ENCODE results near the gene NLGN4Y.

DNA sequence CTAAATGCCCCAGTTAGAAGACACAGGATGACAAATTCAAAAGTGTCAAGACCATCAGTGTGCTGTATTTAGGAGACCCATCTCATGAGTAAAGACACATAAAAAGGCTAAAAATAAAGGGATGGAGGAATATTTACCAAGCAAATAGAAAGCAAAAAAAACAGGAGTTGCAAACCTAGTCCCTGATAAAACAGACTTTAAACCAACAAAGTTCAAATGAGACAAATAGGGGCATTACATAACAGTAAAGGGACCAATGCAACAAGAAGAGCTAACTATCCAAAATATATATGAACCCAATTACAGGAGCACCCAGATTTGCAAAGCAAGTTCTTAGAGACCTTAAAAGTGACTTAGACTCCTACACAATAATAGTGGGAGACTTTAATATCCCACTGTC is 336.1 kb downstream of the NLGN4Y start:
- TF ChIP-seq, protein P1, sequence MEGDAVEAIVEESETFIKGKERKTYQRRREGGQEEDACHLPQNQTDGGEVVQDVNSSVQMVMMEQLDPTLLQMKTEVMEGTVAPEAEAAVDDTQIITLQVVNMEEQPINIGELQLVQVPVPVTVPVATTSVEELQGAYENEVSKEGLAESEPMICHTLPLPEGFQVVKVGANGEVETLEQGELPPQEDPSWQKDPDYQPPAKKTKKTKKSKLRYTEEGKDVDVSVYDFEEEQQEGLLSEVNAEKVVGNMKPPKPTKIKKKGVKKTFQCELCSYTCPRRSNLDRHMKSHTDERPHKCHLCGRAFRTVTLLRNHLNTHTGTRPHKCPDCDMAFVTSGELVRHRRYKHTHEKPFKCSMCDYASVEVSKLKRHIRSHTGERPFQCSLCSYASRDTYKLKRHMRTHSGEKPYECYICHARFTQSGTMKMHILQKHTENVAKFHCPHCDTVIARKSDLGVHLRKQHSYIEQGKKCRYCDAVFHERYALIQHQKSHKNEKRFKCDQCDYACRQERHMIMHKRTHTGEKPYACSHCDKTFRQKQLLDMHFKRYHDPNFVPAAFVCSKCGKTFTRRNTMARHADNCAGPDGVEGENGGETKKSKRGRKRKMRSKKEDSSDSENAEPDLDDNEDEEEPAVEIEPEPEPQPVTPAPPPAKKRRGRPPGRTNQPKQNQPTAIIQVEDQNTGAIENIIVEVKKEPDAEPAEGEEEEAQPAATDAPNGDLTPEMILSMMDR (conservative IDR thresholded peaks at IDR 0.05), result no peak
- TF ChIP-seq EZH2 (IDR thresholded peaks at IDR 0.05; ENCODE audit: low read depth), result no peak

Measured in PC-9 (cell line).